DMS79 treated with DMSO at 0.1 percent for 48 hours (cell line): Measurements from ENCODE around the gene PRR23A.

Source experiments
- DNase-seq: peaks from one replicate; lab custom pipeline; 2025; lab: John Stamatoyannopoulos, UW

Gene PRR23A

GRCh38 chr3:138972941-138973340, 33.1 kb downstream of the PRR23A start:
- no peak for DNase-seq

- no peak for DNase-seq
Measured at GRCh38 chr3:138971766-138972320, 34.2 kb downstream of the PRR23A start.

DNA sequence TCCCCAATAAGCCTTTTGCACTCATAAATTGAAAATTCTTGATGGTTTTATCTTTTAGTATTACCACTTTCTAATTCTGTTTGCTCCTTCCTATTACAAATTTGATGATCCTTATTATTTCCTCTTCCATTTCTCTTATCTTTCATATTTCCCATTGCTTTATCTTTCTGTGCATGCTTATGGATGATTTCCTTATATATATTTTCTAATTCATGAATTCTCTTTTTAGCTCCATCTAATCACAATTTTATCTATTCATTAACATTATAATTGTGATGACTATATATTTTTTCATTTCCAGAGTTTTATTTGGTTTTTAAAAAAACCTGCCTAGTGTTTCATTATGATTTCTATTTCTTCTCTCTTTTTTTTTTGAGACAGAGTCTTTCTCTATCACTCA, 41.1 kb downstream of the PRR23A start:
- no peak for DNase-seq

- no peak for DNase-seq
Measured at GRCh38 chr3:138964264-138964663, 41.8 kb downstream of the PRR23A start.

GRCh38 chr3:138962854-138963560, 43.1 kb downstream of the PRR23A start:
- no peak for DNase-seq

GRCh38 chr3:138960417-138960852, 45.6 kb downstream of the PRR23A start:
- no peak for DNase-seq
